Left forelimb (tissue), 1 donor: ENCODE data around the gene SYCP2.
A peak's percentile ranks its signal among the peaks of the same experiment; 100 is the strongest.

Experiments
- DNase-seq: peaks from one replicate; pipeline ENCODE4 v3.0.0-alpha.2; 2018; ENCODE audit warnings: low spot score

SYCP2 gene

GRCh38 chr20:59945175-59945574, 11.7 kb upstream of the SYCP2 start:
- no peak for DNase-seq

DNA sequence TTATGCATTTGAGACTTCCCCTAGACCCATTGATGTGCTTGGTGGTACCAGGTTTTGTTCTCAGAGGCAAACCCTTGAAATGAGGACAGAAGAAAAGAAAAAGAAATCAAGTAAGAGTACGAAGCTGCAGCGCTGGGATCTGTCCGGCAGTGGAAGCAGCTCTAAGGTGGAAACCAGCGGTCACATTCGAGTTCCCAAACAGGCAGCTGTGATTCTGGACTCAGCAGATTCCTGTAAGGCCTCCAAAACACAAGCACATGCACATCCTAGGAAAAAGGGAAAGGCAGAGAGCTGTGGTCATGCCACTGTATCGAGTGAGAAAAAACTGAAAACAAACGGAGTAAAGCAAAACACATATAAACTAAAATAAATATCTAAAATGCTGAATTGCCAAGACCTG, 11.3 kb upstream of the SYCP2 start:
- DNase-seq: no peak

DNA sequence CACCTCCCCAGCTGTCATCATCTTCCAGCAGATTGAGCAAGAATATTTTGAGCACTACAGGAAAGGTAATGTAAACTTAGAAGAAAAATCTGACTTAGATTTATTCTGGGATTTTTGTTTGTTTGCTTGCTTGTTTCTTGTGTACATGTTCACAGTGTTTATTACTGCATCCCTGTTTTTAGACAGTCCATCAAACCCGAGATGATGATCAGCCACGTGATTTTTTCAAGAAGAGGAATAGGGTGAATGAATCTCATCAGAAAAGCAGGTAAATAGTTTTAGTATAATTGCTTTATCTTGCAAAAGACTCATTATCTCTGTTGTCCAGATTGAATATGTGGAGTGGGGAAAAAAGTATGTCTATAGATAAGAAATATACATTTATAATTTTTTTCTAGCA, 8.8 kb upstream of the SYCP2 start:
- no peak for DNase-seq

GRCh38 chr20:59940956-59941294, 7.5 kb upstream of the SYCP2 start:
- DNase-seq: no peak

DNA sequence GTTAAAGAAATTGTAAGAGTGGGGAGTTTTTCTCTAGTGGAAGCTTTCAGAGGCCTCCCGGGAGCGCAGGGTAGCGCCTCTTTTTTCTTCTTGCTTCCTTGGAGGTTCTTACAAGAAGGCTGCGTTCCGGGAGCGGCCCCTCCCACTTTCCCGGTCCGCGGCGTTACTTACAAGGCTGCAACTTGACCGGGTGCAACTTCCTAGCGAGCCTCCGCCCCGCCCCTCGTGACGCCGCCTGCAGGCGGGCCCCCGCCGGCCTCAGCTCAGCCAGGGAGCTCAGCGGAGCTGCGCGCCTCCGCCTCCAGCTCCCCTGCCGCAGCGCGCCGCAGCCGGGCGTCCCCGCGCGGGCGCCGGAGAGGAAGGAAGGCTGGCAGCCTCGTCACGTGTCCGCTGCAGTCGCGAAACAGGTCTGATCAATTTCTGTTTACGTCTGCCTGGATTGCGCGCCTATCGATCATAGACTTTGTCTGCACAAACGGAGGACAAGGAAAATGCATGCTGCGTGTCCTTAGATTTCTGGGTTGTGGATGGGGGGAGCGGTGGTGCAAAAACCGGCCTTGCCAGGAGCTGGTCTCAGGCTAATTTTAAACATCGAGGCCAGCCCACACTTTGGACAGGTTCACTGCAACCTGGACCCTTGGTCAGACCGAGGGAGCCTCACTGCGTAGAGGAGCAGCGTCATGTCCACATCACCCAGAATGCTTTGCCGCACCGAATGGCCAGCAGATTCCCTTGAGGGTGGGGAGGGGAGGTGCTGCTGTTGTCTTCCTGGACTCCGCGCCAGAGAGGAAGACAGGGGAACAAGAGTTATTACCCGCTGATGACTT, 6.9 kb upstream of the SYCP2 start, which contains the start of the genes FAM217B and PPP1R3D:
FAM217B (plus strand) TSS at position 261 of the 827 bp plus-strand sequence. CDS start 3,555 bp downstream, outside the sequence.
PPP1R3D (minus strand) TSS at position 177 of the 827 bp plus-strand sequence. CDS start 374 bp downstream, outside the sequence.
- peak; percentile 96 for DNase-seq

GRCh38 chr20:59939879-59940128, 6.4 kb upstream of the SYCP2 start:
- no peak for DNase-seq

GRCh38 chr20:59939052-59939878, 5.8 kb upstream of the SYCP2 start:
- DNase-seq: no peak

- no peak for DNase-seq
Measured at GRCh38 chr20:59938696-59939051, 5.2 kb upstream of the SYCP2 start.

- DNase-seq: no peak
Measured at GRCh38 chr20:59938221-59938620, 4.8 kb upstream of the SYCP2 start.

GRCh38 chr20:59937150-59937549, 3.7 kb upstream of the SYCP2 start:
- no peak for DNase-seq

GRCh38 chr20:59936409-59936808, 3.0 kb upstream of the SYCP2 start:
- DNase-seq: no peak

- no peak for DNase-seq
Measured at GRCh38 chr20:59935457-59936185, 2.2 kb upstream of the SYCP2 start.

DNA sequence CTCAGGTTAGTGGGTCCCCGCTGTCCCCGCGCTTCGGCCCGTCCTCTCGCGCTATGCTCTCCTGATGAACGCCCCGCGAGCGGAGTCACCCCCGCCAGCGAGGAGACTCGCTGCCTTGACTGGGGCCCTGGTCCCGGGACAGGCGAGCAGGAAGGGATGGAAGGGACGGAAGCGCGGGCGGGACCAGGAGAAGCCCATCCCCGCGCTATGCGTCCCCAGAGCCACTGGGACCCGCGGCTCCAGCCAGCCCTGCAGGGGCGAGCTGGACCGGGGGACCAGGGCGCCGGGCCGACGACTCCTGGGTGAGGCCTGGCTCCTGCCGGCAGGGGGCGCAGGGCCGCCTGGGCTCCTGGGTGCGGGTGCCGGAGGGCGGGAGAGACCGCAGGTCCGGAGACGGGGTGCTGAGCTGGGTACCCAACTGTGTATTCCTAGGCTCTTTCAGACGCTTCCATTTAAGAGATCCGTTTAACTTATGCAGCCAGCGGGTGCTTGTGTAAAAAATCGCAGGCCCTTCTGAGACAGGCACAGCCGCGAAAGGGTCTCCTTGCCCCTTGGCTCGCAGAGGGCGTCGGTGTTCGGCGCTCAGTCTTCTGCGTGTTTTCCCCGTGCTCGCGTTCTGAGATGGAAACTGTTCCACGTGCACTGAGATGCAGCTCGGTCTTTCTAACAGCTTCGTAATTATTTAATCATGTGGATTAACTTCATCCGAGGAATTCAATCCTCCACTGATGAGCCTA, 580 bp upstream of the SYCP2 start:
- DNase-seq: peak; percentile 82

- no peak for DNase-seq
Measured at GRCh38 chr20:59932616-59933295, 681 bp downstream of the SYCP2 start.

- no peak for DNase-seq
Measured at GRCh38 chr20:59931511-59932312, 1.7 kb downstream of the SYCP2 start.

DNA sequence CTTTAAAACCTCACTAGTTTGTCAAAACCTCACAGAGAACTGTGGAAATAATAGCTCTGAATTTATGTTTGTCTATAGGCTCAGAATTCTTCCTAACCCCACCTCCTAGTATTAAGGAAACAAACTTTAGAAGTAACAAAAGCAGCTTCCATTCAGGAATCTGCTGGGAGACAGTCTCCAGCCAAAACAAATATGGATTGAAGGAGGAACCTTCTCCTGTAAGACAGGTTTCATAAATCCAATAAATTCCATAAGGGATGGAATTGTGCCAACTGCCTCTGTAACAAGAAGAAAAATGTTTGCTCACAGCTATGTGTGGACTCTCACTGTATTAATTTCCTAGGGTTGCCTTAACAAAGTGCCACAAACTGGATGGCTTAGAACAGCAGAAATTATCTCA, 7.5 kb downstream of the SYCP2 start:
- DNase-seq: no peak

DNA sequence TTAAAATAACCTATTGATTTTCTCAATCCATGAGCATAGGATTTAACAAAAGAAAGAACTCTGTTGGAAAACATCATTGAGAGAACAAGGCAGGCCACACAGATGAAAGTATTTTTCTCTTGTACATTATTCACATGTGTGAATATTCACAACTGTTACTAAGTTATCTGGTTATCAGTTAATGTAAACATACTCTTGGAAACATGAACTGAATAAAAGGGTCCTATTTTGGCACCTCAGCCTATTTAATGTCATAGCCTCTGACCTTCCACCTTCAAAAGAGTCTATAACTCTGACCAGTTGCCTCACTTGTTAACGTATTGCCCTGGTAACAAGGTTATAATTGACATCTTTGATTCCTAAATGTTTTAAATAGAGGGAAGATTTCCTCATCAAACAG, 8.1 kb downstream of the SYCP2 start:
- DNase-seq: no peak

DNA sequence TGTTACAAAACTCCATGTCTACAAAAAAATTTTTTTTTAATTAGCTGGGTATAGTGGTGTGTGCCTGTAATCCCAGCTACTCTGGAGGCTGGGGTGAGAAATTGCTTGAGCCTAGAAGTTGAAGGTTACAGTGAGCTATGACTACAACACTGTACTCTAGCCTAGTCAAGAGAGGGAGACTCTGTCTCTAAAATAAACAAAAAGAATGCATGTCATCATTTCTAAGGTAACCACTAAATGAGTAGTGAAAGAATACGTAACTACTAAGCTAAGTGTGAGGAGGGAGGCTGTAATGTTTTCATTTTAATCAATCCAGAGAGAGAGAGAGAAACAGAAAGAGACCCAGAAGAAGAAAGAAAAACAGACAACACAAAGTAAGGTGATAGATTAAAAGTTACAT, 9.9 kb downstream of the SYCP2 start:
- no peak for DNase-seq

DNA sequence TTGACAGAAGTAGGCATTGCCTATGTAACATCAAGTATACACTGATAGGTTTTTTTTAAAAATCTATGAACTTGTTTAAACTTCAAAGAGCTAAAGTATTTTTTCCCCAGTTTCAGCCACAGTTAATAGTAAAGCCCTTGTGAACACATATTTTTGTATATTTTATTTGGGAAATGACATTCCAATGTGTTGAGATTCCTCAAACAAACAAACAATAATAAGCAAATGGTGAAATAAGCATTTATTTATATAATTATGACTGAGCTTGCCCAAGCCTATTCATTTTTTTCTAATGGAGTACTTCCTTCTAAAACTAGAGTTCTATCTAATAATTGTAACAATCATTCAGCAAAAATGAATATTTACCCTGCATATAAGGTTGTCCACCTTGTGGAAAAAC, 12.5 kb downstream of the SYCP2 start:
- no peak for DNase-seq

DNA sequence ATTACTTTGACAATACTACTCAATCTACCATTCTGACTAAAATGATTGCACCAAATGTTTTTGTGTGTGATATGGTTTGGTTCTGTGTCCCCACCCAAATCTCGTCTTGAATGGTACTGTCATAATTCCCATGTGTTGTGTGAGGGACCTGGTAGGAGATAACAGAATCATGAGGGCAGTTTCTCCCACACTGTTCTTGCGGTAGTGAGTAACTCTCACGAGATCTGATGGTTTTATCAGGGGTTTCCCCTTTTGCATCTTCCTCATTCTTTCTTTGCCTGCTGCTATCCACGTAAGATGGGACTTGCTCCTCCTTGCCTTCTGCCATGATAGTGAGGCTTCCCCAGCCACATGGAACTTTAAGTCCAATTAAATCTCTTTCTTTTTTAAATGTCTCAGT, 20.8 kb downstream of the SYCP2 start:
- DNase-seq: no peak

GRCh38 chr20:59911041-59911440, 22.4 kb downstream of the SYCP2 start:
- no peak for DNase-seq
